GM18868 (cell line): Measurements from ENCODE around the gene CACNA1B.
"Not testable (repeated sequence)": the region's sequence is repeated elsewhere in the genome, so short reads cannot be mapped to it uniquely, and the experiment has no call there.

Experiments used
- ATAC-seq: cut with Tn5 transposase; IDR thresholded peaks from one replicate; pipeline ENCODE4 v1.9.1; 2021; ENCODE audit warnings: mild to moderate bottlenecking, moderate library complexity; ENCODE audit not compliant: unreplicated experiment

Gene CACNA1B

GRCh38 chr9:137877506-137878122 lies at the start of gene CACNA1B:
Gene CACNA1B (plus strand): TSS chr9:137877782. CDS start chr9:137877934, 152 bp downstream.
- ATAC-seq: not testable (repeated sequence)

GRCh38 chr9:137827908-137828526 lies 49.6 kb upstream of the CACNA1B start:
- ATAC-seq: no peak

GRCh38 chr9:137828527-137829259 lies 48.9 kb upstream of the CACNA1B start:
- ATAC-seq: no peak

- no peak for ATAC-seq
These were observed 48.2 kb upstream of the CACNA1B start for GRCh38 chr9:137829260-137829996.

- no peak for ATAC-seq
These were observed 45.3 kb upstream of the CACNA1B start for GRCh38 chr9:137832191-137832700.

- no peak for ATAC-seq
These were observed 44.6 kb upstream of the CACNA1B start for GRCh38 chr9:137832830-137833590.

- ATAC-seq: no peak
These were observed 43.6 kb upstream of the CACNA1B start for GRCh38 chr9:137833721-137834613.

GRCh38 chr9:137834846-137835546 lies 42.6 kb upstream of the CACNA1B start:
- no peak for ATAC-seq

GRCh38 chr9:137836151-137836830 lies 41.3 kb upstream of the CACNA1B start:
- ATAC-seq: no peak

GRCh38 chr9:137836831-137837241 lies 40.7 kb upstream of the CACNA1B start:
- no peak for ATAC-seq

- ATAC-seq: no peak
These were observed 40.0 kb upstream of the CACNA1B start for GRCh38 chr9:137837345-137838278.

GRCh38 chr9:137838576-137838975 lies 39.0 kb upstream of the CACNA1B start:
- no peak for ATAC-seq

GRCh38 chr9:137843355-137843754 lies 34.2 kb upstream of the CACNA1B start:
- ATAC-seq: no peak

GRCh38 chr9:137851516-137852267 lies 25.9 kb upstream of the CACNA1B start:
- no peak for ATAC-seq

GRCh38 chr9:137853392-137853995 lies 24.1 kb upstream of the CACNA1B start:
- no peak for ATAC-seq

- ATAC-seq: no peak
These were observed 17.2 kb upstream of the CACNA1B start for GRCh38 chr9:137860361-137860760.
